Measurements from ENCODE around the gene ACP7.

ACP7 gene

DNA sequence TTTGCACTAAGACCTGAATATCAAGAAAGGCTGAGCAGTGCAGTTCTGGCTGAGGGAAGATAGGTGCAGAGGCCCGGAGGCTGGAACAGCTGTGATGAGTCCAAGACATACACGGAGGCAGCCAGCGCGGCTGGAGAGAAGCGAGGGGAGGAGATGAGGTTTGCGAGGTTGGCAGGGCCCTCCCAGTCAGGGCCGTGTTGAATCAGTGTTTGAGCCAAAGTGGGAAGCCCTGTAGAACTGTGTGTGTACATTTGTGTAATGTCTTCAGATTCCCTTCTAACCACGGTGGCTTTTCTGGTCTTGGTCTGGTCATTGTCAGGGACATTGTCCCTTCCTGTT is 76.3 kb downstream of the ACP7 start:
- Histone ChIP-seq H3K4me3 (ENCODE audit: low read depth, low read length) (no peak overlapping the region), H3K4me1 (no peaks in the 10 kb centered on the region; the same call in 1 of the 2 replicates), H3K36me3 (no peaks in the 10 kb centered on the region), H3K9me3 (no peaks in the 10 kb centered on the region), H3K27me3 (no peaks in the 10 kb centered on the region)
- TF ChIP-seq, protein P1, sequence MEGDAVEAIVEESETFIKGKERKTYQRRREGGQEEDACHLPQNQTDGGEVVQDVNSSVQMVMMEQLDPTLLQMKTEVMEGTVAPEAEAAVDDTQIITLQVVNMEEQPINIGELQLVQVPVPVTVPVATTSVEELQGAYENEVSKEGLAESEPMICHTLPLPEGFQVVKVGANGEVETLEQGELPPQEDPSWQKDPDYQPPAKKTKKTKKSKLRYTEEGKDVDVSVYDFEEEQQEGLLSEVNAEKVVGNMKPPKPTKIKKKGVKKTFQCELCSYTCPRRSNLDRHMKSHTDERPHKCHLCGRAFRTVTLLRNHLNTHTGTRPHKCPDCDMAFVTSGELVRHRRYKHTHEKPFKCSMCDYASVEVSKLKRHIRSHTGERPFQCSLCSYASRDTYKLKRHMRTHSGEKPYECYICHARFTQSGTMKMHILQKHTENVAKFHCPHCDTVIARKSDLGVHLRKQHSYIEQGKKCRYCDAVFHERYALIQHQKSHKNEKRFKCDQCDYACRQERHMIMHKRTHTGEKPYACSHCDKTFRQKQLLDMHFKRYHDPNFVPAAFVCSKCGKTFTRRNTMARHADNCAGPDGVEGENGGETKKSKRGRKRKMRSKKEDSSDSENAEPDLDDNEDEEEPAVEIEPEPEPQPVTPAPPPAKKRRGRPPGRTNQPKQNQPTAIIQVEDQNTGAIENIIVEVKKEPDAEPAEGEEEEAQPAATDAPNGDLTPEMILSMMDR (IDR thresholded peaks at IDR 0.05; ENCODE audit: low read depth, low read length): no peak
- DNase-seq: no peak

Measured in BE2C (cell line).